ENCODE data around the gene PSMB5.
A peak's percentile ranks its signal among the peaks of the same experiment; 100 is the strongest.

Gene PSMB5

DNA sequence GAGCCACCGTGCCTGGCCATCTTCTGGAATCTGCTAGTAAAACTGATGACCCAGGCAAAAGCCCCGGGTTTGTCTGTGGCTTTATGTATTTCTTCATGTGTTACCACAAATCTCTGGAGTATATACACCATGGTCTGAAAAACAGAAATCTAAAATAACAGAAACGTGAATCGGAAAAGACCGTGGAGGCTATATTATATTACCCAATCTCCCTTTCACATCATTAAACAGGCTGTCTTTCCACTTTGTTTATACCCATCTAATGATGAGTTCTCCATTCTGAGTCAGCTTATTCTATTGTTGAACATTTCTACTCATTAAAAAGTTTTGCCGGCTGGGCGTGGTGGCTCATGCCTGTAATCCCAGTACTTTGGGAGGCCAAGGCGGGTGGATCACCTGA lies 42.8 kb downstream of the PSMB5 start:
- no peak for DNase-seq (ENCODE audit: low spot score)
- FAIRE-seq: no peak

DNA sequence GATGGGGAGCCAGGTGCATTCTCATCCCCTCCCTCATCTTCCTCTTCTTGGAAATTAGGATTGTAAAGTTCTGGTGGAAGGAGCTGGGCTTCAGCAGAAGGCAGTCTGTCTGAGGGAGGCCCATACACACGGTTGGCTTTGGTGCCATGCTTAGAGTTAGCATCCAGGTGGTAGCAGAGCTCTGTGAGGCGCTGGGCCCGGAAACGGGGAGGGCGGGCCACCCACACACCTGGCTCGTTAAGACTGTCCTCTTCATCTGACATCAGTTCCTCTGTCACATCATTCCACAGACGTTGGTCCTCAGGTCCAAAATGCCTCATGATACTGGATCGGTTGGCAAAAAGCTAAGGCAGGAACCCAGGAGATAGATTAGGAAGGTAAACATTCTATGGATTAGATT lies 47.4 kb downstream of the PSMB5 start:
- no peak for DNase-seq (ENCODE audit: low spot score)
- no peak for FAIRE-seq

DNA sequence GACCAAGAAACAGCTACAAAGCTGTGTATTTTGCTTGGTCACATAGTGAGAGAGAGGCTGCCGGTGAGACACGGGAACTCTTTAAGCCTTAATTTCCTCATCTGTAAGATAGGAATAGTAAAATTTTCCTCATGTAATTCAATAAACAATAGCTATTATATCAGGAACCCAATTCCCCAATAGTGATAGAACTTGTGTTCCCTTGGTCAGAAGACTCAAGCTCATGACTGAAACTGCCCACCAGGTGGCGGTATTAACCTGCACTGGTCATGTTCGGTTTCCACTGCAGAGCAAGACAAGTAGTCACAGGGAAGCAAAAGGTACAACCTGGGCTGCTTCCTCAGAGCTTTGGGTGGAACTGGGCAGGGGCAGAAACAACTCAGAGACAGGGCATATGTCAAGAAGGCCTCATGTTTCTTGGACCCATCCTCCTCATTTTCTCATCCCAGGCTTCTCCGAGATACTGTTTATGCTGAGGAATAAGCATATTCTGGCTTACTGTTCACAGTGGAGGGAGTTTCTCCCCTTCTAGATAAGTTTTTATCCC lies 48.1 kb downstream of the PSMB5 start:
- FAIRE-seq (no peak), DNase-seq (ENCODE audit: low spot score) (peak; percentile 36)

DNA sequence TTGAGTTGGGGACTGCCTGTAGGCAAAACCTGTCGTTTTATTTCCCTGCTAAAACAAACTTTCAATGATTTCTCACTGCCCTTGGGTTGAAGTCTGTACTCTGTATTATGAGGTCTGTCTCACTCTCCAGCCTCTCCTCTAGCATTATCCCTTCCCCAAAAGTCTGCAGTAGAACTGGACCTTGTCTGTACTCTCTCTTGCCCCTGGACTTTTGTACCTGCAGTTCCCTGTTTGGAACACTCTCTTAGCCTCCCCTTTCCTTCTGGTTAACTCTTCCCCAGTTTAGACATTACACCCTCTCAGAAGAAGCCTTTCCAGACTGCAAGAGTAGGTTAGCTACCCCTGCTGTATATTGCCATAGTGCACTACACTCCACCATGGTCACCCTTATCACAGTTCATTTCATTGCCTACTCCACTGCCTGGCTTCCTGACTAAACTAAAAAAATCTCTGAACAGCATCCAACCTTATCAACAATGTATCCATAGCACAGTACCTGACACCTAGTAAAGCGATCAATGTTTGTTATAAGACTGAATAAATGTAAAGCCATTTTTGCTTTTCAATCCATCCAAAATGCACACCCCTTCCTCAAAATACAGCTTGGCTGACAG lies 48.7 kb downstream of the PSMB5 start:
- no peak for FAIRE-seq
- no peak for DNase-seq (ENCODE audit: low spot score)

DNA sequence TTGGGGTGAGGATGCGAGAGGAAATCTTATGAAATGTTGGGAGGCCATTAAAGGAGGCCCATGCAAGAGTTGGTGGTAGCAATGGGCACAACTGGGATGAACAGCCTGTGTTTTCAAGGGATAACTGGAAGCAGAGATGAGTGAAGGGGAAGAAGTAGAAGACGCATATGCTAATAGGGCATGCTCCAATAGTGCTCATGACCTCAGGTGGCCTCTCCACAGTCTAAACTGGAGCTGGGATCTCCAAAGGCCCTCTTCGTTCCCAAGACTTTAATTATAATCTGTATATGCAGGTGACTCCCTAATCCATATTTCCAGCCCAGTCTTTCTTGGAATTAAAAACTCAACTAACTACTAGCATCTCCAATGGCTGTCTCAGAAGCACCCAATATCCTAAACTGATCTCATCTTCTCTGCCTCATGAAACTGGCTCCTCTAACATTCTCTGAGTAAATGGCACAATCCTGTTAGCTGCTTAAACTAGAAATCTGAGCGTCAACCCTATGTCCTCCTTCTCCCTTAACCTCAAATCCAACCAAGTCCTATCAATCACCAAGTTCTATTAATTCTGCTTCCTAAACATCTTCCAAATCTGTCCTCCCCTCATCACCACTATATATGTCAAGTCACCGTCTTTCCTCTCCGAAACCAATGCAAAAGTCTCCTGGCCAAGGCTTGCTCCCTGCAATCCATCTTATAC lies 49.6 kb downstream of the PSMB5 start:
- FAIRE-seq: no peak
- DNase-seq (ENCODE audit: low spot score): no peak

DNA sequence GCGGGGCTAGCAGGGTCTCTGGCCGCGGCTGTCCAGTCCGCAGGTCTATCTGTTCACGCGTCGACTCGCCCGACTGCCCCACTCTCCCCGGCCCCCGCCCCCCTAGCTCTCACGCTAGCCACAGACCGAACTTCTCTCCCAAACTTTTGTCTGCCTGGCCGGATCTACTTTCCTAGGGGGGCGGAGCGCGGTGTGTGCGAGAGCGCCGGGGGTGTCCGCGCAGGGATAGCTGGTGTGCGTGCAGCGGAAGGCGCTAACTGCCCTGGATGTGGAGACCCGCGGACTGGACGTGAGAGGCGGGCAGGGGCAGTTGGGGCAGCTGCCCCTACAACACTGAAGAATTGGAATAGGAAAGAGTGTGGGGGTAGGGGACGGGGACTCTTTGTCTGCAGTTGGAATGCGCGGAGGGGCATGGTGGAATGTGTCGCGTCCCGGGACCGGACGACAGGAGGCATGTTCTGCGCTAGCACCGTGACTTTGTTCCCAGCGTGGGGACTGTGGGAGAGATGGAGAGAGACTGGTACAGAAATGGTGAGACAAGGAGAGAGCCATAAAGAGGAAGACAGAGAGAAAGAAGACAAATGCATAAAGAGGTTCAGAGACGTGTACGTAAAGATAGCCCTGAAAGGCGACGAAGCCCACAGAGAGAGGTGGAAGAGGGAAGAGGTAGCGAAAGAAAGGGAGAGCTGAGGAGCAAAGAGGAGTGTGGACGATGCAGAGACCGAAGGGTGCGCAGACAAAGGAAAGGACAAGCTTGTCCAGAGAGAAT lies 52.0 kb downstream of the PSMB5 start, which contains the start of gene AJUBA:
Gene AJUBA, minus strand, starts transcription at position 75 of the 769 bp plus-strand sequence. CDS start 285 bp downstream, outside the sequence.
- FAIRE-seq: no peak
- DNase-seq (ENCODE audit: low spot score): peak; percentile 79

DNA sequence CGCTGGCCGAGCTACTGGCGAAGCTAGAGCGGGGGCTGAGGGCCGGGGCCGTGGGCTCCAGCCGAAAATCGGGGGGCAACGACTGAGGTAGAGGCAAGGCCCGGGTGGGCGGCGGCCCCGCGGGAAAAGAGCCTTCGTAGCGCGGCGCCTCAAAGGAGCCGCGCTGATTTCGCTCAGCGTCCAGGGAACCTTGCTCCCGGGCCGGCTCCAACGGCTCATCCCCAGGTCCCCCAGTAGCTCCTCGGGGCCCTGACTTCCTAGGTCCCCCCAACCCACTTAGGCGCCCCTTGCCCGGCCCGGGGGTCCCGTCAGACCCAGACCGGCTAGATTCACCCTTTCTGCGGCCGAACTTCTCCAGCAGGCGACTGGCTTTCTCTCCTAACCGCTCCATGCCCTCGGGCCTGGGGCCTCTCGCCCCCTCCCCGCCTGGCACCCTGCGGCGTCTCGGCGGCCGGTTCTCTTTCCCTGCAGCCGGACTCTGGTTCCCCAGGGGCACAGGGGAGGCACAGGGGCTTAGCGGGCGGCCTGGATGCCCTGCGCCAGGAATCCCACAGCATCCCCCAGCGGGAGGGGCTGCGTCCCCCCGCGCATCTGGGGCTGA lies 52.7 kb downstream of the PSMB5 start:
- no peak for FAIRE-seq

DNA sequence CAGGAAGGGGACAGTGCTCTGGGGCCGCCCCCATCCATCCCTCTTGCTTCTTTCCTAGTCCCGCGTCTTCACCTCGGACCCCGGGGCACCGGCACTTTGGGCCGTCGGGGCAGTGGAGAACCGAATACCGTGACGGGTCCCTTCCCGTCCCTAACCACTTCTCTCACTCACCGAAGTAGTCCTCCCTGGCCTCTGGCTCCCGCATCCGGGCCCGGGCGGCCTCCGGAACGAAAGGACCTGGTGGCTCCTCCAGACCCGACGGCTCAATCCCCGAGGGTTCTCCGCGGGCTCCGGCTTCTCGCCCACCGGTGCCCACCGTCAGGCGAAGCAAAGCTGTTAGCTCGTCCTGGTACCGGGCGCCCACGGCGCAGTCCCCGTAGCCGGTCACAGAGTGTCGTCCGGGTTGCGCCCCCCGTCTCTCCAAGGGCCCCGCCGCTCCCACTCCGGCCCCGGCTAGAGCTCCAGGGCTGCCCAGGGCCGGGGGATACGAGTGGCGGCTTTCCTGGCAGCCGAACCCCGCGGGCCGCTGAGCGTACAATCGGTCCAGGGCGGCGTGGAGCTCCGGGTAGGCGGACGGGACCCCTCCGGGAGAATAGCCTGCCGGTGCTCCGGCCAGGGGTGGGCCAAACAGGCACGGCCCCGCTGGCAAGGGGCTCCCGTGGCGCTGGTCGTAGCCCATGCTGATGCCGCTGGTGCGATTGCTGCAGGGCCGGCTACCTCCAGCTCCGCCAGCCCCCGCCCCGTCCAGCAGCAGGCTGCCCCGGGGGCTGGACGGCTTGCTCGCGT lies 53.4 kb downstream of the PSMB5 start:
- FAIRE-seq (no peak), DNase-seq (ENCODE audit: low spot score) (no peak)

More for the DNA sequence above, 52.7 kb downstream of the PSMB5 start:
- no peak for DNase-seq (ENCODE audit: low spot score)

DNA sequence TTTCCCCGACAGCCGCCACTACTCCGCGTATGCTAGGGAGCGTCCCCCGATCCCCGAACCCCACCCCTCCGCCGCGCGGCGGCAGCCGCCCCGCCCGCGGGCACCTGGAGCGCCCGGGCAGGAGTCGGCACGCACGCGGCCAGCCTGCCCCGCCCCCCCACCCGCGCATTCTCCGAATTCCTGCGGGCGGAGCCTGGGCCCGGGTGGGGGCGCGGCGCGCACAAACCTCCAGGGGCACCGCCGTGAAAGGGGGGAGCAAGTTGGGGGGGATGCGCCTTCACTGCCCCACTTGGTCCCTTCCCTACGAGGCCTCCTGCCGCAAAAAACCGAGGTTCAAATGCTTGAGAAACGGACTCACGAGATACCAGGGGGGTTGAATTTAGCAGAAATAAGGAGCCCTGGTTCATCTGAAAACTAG lies 54.0 kb downstream of the PSMB5 start:
- DNase-seq (ENCODE audit: low spot score) (peak; percentile 39), FAIRE-seq (no peak)

DNA sequence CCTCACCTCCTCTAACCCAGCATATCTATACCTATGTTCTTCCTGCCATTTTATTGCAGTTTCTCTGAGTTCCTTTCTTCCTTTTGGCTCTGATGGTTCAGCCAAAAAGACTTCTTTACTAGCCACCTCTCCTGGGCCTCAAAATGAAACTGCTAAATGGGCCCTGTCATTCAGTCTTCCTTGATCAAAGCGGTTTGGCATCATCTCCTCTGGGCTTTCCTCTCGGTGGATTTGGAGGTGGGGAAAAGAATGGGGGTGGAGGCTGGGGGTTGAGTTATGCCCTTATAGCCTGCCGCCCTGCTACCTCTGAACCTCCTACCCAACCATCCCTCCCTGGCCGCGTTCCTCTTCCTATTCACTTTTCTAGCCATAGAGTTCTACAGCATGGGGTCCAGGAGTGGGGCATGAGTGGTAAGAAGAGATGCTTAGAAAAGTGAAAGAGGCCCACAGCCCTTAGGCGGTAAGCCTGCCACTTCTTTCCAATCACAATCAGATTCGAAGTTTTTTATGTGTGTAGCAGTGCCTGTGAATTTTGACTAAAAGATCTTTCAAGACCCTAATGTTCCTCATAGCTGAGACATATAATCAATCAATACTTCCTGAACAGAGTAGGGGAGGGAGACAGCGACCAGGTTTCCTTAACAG lies 54.8 kb downstream of the PSMB5 start:
- DNase-seq (ENCODE audit: low spot score): peak; percentile 36
- no peak for FAIRE-seq

DNA sequence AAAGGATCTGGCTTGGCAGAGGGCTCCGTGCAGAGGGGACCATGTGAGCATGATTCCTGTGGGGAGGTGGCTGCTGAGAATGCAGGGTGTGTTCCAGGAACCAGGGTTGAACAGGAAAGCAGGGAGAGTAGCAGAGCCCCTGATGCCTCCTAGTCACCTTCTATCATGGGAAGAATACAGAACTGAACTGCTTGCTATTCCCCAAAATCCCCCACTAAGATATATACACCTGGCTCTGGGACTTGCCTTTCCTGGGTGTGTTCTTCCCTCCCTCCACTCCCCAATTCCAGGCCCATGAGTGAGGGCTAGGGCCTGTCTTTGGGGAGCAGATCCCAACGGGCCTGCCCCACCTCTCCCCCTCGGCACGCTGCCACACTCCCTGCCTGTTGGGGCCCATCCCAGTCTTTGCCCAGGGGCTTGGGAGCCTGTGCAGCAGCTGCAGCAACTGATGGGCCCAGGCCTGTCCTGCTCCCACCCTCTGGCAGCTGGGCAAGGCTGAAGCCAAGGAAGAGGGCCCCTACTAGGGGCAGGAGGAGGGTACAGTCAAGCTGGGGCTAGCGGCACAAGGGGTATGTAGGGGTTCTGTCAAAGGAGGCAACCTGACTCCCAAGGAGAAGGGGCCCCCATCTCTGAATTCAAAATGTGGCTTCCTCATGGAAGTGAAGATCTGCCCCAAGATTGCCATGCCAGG lies 55.6 kb downstream of the PSMB5 start:
- DNase-seq (ENCODE audit: low spot score): peak; percentile 14
- FAIRE-seq: no peak

DNA sequence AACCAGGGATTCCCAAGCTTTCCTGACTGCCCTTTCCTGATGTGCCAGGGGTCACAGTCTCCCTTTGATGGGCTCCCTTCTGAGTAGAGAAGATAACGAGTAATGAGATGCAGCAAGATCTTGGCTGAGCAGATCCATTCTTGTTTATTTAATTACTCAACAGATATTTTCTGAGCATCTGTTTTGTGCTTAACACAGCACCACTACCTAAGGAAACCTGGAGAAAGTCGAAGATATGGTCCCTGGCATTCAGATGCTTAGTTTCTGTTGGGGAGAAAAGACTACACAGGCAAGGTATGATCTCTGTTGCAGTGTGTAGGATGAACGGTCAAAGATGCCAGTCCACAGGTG lies 56.2 kb downstream of the PSMB5 start:
- no peak for FAIRE-seq
- DNase-seq (ENCODE audit: low spot score): no peak

DNA sequence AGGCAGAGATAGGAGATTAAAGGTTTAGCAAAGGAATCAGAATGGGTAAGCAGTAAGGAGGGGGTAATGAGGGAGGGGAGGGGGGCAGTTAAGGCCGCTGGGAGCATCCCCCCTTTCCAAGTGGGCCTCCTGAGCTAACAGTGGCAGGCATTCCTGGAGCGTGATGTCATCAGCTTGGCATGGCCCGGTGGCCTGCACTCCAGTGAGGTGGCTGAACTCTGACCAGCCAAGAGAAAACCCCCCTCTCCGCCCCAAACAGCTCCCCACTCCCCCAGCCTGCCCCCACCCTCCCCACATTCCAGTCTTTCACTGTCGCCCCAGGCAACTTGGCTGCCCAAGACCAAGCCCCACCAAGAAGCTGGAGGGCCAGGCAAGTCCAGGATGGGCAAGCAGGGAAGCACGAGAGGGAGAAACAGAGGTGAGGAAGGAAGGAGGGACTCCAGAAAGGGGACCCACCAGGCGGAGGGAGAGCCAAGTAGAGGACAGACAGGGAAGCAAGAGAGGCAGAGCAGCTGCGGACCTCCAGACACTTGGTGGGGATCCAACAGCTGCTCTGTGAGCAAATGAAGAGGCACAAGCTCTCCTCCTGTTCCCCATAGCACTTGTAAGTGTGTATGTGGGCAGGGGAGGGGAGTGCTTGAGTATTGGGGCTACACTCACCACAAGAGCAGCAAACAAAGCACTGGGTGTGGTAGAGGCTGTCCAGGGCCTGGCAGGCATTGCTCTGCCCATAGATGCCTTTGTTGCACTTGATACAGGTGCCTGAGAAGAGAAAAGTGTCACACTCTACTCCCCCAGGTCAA lies 56.8 kb downstream of the PSMB5 start:
- DNase-seq (ENCODE audit: low spot score) (peak; percentile 86), FAIRE-seq (no peak)

DNA sequence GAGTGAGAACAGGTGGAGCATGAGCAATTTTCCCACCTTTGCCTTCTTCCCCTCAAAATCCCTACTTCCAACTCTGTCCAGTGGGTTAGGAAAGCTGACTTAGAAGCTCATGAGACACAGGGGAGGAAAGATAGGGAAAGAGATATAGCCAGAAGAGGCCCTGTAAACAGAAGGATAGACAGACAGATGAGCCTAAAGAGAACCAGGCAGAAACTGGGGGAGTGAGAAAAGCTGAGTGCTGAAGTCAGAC lies 57.3 kb downstream of the PSMB5 start:
- FAIRE-seq (no peak), DNase-seq (ENCODE audit: low spot score) (no peak)

DNA sequence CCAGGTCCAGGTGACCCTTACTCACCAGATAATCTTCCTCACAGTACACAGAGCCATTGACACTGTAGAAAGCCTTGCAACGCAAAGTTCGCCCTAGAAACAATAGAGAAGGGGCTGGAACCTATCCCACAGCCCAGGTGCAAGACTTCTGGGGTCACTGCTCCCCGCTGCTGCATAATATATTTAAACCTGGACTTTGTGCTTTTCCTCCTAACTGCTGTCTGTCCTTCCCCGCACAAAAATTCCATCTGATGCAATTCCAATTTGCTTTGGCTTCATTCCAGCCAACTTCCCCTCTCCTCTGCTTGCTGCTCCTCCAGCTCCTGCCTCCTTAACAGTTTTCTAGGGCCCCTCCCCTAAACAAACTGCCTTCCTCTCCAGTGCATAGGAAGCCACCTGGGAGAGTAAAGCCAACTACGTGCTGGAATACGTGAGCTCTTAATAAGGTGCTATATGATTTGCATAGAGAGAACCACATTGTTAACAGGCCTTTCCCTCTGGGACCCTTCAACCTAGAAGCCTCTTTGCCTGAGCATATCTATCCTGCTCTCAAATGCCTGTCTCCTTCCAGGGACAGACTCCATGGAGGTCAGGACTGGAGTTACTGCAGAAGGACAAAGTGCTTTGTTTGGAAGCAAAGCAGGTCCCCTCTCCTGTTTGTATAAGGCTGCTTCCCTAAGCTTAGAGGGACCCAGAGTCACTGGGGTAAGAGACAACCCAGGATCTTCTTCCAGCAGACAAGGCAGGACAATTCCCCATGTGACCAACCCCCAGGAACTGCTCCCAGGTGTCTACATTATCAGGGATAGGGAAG lies 57.9 kb downstream of the PSMB5 start:
- FAIRE-seq: no peak
- peak; percentile 70 for DNase-seq (ENCODE audit: low spot score)
